Fibroblast of the aortic adventitia (primary cell): ENCODE data around the gene PTMA. TPM values are rescaled to one million over a fixed set of nuclear protein-coding genes. Genes with fewer than 3 reads are reported as not detected.
"Not testable (repeated sequence)": the region's sequence is repeated elsewhere in the genome, so short reads cannot be mapped to it uniquely, and the experiment has no call there.

Source experiments
- DNase-seq: peaks from one replicate; pipeline ENCODE4 v3.0.0-alpha.2; 2010; ENCODE audit warnings: low read depth
- H3K4me3 ChIP-seq: 2 replicates; pipeline ENCODE4 v1.5.1; 2011; ENCODE audit warnings: low read depth, mild to moderate bottlenecking, control low read depth, low read length, moderate library complexity
- CTCF ChIP-seq: IDR thresholded peaks from 2 replicates; pipeline ENCODE4 v1.5.1; 2011; ENCODE audit warnings: mild to moderate bottlenecking, low read length, control low read depth, inconsistent platforms; ENCODE audit not compliant: insufficient read depth
- total RNA-seq: library from RNA; depleted of rRNA; stranded (reverse); fragments of >200 nt; gene quantifications from 2 replicates; pipeline ENCODE4 v1.2.3, GENCODE V29; 2012; ENCODE audit warnings: low replicate concordance

The PTMA gene
- total RNA-seq, 1 donor, result 893 TPM

GRCh38 chr2:231732604-231733003 lies 24.3 kb downstream of the PTMA start:
- TF ChIP-seq CTCF, result no peak
- H3K4me3 ChIP-seq, result no peak overlapping the region
- DNase-seq, result no peak

GRCh38 chr2:231737761-231738160 lies 29.4 kb downstream of the PTMA start:
- H3K4me3 ChIP-seq, result no peak overlapping the region
- no peak for DNase-seq
- TF ChIP-seq CTCF, result no peak

GRCh38 chr2:231743376-231744116 lies 35.2 kb downstream of the PTMA start:
- no peak for DNase-seq
- TF ChIP-seq CTCF, result no peak
- H3K4me3 ChIP-seq, result no peak overlapping the region

GRCh38 chr2:231745303-231746038 lies 37.1 kb downstream of the PTMA start:
- no peak for DNase-seq
- H3K4me3 ChIP-seq, result no peak overlapping the region
- TF ChIP-seq CTCF, result no peak

- not testable (repeated sequence) for DNase-seq, H3K4me3 ChIP-seq
These were observed 40.0 kb downstream of the PTMA start for GRCh38 chr2:231748153-231748896.

- DNase-seq, H3K4me3 ChIP-seq: not testable (repeated sequence)
These were observed 40.7 kb downstream of the PTMA start for GRCh38 chr2:231749016-231749415.

- H3K4me3 ChIP-seq, result no peak overlapping the region
- DNase-seq, result no peak
- TF ChIP-seq CTCF, result no peak
These were observed 42.9 kb downstream of the PTMA start for GRCh38 chr2:231751042-231751815.
